Renal cortical epithelial cell (primary cell): ENCODE data around the gene CARMIL1. TPM values are rescaled to one million over a fixed set of nuclear protein-coding genes. Genes with fewer than 3 reads are reported as not detected.

Experiments used
- DNase-seq: peaks from one replicate; pipeline ENCODE4 v3.0.0-alpha.2; 2011; ENCODE audit warnings: low read depth
- total RNA-seq: library from RNA; depleted of rRNA; stranded (reverse); fragments of >200 nt; gene quantifications from 2 replicates; pipeline ENCODE4 v1.2.3, GENCODE V29; 2014

Gene CARMIL1
- total RNA-seq, 1 donor from 2014 or later = 55.7 TPM

DNA sequence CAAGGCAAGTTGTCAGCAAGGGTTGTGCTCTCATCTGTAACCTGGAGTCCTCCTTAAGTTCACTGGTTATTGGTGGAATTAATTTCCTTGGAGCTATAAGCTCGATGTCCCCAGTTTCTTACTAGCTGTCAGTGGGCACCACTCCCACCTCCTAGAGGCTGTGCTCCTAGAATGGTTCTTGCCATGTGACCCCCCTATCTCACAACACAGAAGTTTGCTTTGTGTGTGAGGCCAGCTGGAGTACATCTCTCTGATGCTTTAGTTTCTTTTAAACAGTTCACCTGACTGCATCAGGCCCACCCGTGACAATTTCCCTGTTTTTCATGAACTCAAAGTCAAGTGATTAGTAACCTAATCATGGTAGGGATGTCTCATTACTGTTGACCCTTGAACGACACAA is 193.7 kb downstream of the CARMIL1 start:
- no peak for DNase-seq

DNA sequence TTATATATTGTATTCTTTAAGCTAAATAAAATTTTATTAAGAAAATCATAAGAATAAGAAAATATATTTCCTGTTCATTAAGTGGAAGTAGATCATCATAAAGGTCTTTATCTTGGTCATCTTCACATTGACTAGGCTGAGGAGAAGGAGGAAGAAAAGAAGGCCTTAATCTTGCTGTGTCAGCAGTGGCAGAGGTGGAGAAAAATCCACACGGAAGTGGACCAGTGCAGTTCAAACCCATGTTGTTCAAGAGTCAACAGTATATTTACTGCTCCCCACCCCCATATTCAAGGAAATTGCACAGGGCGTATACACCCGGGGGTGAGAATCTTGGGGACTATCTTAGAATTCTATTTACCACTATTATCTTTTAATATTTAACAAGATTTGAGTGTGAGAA is 194.3 kb downstream of the CARMIL1 start:
- no peak for DNase-seq

DNA sequence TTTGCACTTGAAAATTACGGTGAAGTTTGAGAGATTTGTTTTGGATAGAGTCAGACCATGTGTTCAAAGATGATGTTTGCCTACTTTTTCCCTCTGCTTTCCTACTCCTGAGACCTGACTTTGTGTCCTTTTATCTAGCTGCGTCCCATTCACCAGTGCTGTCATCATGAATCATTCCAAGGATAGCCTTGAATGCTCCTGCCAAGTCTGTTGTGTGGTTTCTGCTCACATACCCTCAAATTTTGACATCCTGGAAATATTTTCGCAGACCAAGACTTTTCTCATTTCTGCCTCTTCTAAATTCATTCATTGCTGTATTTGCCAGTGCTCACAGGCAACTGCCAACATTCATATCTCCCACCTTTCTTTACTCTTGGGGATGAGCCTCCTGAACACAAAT is 197.0 kb downstream of the CARMIL1 start:
- peak; percentile 82 for DNase-seq

DNA sequence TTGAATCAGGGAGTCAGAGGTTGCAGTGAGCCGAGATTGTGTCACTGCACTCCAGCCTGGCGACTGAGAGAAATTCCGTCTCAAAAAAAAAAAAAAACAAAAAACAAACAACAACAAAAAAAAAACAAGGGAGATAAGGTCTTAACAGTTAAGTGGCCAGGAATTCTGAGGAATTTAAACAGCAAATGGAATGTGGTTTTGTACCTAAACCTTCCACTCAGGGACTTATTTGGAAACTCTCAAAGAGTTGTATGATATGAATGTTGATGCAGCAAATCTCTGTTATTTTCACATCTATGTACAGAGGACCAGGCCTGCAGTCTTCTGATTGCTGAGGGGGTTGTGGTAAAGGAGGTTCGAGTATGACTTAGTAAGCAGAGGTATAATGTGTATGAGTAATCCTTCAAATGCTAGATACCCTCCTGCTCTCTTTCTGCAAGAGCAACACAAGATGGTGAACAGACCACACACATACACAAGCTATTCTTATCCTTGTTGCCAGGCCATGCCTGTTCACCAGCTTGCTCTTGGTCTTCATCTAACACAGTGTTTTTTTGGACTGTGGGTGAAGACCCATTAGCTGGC is 197.9 kb downstream of the CARMIL1 start:
- DNase-seq = peak; percentile 83

DNA sequence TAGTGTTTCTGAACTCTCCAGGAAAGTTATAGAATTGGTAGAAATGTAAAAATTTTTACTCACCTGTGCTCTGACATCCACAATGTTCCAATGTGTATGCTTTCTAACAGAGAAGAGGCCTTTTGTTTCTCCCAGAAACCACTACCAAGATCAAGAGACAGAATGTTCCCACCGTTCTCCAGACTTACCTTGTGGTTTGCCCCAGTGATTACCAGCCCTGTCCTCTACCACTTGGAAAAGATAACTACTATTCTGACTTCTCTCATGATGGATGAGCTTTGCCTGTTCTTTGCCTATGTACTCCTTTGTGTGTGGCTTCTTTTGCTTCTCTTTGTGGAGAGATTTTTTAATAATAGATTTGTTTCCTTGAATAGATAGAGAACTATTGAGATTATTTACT is 199.8 kb downstream of the CARMIL1 start:
- peak; percentile 41 for DNase-seq

DNA sequence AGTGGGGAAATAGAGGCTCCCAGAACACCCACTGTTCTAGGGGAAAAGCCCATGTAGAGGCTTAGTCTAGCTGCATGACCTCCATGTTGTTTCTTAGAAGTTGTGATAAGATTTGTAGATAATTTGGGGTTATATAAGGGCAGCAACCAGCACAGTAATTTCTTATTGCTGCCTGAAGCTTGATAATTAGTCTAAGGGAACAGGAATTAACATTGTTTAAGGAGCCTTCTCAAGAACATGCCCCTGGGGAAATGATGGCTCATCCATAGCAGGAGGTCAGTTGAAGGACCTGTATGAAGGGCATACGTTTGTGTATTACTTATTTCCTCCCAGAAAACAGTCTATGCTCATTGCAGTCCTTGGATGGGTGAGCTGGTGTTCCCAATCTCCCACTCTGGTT is 202.1 kb downstream of the CARMIL1 start:
- no peak for DNase-seq

DNA sequence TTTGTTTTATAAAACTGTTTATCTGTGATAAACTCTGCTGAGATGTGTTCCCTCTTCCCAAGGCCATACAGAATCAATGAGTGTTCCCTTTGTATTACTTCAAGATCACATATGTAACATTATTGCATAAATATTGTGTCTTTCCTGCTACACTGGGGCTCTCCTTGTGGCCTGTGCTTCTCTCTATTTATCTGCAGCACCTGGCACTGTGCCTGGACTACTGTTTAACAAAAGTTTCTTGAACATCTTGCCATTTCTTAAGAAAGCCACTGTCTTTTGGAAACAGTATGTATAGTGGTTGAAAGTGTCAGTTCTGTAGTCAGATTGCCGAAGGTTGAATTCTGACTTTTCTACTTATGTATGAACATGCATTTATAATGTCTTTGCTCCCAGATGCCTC is 203.8 kb downstream of the CARMIL1 start:
- DNase-seq = no peak

DNA sequence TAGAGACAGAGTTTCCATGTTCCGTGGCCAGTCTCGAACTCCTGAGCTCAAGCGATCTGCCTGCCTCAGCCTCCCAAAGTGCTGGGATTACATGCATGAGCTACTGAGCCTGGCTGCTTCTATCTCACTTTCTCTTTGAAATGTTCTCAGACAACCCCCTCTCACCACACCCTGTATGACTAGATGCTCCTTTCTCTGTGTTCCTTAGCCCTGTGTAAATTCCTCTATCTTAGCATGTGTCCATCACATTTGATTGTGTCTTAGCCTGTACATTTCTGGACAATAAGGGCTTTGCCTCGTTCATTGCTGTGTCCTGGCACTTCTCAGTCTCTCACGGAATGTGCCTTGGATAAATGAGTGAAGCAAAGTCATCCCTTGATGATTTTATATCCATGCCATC is 204.8 kb downstream of the CARMIL1 start:
- no peak for DNase-seq

DNA sequence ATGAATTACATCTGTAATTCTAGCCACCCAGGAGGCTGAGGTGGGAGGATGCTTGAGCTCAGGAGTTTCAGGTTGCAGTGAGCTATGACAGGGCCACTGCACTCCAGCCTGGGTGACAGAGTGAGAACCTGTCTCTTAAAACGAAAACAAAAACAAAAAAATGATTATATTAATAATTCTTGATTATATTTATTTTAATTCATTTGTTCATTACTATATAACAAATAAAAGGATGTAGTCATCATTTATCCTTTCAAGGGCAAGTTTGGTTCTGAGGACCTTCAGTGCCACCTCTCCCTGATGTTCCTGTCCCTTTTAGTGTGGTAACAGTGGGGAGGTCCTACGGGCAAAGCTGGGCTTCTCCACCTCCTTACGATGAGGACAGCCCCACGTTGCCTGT is 205.7 kb downstream of the CARMIL1 start:
- DNase-seq = no peak

DNA sequence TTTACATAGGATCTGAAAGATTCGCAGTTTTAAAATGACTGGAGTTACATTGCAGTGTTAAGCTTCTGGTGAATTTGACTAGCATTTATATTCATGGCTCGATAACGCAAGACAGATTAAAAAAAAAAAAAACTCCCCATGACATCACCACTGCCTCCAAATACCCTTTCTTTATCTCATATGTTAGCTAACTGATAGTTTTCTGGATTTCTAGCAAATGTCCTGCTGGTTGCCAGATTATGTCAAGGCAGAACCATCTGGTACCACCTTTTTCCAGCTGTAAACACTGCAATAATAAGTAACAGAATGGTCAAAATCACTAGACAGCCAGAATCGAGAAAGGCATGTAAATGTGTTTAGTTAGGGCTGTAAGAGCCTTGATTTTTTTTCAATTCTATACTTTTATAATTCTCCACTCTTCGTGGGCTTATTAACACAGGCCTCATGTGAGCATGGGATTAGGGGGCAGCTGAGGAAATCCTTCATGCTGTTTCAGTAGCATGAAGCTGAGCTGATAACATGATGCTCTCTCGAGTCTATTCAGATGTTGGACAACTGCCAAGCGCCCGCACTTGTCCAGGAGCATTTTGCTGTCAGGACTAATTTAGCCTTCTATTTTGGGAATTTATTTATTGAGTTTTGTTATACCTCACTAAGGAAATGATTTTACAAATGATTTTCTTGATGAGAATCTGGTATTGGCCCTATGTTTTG is 206.8 kb downstream of the CARMIL1 start:
- no peak for DNase-seq

DNA sequence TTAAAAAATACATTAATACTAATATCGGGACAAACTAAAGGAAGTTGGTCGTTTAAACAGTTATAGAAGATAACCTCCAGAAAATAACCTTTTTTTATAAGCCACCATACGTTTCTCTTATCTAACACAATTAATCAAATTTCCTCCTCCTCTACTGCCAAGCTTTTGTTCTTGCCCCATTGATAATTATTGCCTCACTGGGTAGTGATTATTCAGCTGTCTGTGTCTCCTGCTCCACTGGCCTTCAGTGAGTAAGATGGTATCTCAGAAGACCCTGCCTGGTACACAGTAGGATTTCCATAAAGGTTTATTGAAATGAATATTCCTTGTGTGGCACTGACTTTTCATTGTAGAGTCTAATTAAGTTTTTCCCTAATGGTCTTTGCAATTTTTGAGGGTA is 207.4 kb downstream of the CARMIL1 start:
- no peak for DNase-seq

DNA sequence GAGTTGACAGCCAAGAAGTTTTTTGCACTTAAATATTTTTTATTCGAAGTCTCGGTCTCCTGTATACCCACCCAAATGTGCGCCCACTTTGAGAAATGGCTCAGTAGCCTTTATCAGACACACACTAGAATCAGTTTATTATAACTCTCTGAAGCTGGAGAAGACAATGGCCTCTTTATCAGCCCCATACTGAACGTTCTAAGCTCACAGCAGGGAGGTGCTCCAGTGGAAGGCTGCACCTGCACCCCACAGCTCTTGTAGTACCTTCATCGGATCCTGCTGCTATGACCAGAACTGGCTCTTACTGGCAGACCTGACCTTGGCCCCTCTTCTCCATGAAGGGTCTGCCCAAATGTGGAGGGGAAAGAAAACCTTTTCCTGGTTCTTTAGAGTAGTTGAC is 207.8 kb downstream of the CARMIL1 start:
- DNase-seq = no peak

DNA sequence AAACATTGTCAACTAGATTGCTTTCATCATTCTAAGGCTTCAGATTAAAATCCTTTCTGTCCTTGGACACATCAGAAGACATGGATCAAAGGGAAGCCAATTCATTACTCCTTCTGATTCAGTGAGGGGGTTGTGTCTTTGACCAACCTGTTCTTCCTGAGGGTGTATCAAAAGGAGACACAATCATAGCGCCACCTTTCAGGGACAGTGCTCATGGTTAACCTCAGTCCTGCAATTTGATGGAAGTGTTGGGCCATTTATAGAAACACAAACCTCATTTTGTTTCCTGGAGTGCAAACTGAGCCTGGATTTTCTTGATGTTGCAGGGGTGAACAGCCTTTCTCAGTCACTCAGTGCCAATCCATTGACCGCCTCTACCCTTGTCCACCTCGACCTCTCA is 209.0 kb downstream of the CARMIL1 start:
- no peak for DNase-seq

DNA sequence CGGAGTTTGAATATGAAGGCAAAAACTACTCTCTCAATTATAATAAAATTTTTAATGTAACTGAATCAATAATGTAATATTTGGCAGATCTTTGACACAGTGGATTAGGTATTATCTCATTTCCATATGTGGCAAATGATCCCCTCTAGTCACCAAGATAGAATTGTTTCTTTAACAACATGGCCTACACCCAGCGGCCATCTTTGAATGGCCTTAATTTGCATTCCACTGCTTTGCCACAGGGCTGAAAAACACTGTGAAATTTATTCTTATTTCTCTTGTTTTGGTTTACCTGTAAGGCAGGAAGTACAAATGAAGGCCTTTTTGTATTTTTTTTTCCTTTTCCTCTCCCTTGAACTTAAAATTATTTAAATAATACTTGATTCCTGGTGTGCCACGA is 210.2 kb downstream of the CARMIL1 start:
- no peak for DNase-seq

DNA sequence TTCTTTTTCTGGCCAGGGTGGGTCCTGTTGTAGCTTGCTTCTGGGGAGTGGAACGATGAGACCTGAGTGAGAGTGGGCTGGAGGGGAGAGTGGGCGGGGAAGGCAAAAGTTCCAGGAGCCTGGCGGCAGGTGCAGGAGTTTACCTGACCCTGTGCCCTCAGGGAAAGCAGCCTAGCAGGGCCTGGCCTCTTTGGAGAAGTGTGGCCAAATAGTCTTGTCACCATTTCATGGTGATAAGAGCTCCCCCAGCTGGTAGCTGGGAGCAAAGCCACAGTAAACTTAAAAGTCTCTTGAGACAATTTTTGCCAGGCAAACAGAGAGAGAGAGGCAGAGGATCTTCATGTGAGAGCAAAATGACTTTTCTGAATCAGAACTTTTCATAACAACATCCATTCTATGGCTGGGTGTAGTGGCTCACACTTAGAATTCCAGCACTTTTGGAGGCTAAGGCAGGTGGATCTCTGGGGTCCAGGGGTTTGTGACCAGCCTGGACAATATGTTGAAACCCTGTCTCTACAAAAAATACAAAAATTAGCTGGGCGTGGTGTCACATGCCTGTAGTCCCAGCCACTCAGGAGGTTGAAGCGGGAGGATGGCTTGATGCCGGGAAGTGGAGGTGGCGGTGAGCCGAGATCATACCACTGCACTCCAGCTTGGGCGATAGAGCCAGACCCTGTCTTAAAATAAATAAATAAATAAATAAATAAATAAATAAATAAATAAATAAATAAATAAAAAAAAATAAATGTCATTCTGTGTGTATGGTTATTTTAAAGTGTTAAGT is 211.0 kb downstream of the CARMIL1 start:
- DNase-seq = peak; percentile 81

DNA sequence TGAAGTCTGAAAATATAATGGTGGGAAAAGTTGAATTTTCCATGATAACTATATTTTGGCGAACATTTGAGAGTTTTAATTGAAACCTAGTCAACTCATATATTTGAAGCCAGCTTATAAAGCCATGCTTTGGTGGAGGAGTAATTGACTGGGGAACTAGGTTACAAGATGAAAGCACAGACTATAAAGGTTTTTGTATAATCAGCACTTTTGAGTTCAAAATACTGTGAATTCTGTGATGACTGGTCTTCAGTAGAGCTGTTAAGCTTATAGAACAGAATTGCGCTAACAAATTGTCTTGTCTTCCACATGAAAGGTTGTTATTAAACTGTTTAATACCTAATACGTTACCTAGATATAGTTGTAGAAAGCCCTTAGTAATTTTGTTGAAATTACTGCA is 213.8 kb downstream of the CARMIL1 start:
- no peak for DNase-seq

DNA sequence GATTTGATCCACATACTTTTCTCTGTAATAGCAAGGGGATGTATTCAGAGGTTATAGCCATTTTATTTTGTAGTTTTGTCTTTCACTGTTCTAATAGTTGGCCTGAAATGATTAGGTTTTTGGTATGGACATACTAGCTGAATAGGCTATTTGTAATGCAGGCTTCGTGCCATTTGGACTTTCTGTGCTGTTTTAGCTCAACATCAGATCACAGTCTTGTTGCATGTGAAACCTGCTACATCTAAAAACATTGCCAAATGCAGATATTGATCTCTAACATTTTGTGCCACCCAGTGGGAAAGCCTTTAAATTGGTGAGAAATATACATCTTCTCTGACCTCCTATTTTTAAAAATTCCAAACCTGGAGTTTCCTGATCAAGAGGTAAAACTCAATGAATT is 215.3 kb downstream of the CARMIL1 start:
- DNase-seq = no peak

DNA sequence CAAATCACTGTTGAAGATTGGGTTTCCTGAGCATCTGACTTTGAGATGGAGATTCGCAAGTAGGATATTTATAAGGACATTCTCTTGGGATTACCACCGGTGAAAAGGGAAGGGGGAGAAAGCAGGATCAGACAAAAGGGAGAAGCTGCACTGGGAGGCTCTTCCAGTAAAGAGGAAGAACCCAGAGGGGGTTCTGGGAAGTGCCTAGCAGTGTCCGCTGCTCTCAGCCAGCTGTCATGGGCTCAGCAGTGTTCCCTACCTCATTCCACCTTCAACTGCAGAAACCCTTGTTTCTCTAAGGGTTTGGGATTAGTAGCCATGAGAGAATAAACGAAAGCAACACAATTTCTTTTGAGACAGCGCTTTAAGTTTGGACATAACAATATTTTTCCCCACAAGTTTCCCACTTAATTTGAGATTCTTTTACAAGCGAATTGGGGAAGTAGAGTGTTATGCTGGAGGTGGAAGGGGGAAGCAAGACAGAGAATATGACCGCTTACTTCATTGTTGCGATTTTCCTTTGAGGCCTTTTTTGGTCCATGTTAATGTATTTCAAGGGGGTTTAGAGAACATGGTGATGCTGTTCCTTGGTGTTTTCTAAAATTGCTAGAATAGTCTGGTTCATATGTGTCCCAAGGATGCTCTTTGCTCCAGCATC is 218.3 kb downstream of the CARMIL1 start:
- no peak for DNase-seq

DNA sequence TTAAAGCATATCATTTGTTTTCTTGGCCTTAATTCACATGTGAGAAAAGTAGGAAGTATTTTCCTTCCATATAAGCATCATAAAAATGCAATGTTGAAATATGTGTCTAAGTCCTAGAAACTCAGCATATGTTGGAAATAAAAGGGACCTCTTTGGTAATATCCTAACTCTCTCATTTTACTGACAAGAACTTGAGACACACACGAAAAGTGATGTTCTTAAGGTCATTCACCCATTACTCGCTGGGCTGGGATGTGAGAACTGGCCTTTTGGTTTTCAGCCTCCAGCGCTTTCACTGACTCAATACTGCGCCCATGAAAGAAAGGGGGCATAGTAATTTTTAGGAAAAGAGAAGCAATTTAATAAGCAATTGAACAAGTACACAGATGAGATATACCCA is 219.3 kb downstream of the CARMIL1 start:
- no peak for DNase-seq

DNA sequence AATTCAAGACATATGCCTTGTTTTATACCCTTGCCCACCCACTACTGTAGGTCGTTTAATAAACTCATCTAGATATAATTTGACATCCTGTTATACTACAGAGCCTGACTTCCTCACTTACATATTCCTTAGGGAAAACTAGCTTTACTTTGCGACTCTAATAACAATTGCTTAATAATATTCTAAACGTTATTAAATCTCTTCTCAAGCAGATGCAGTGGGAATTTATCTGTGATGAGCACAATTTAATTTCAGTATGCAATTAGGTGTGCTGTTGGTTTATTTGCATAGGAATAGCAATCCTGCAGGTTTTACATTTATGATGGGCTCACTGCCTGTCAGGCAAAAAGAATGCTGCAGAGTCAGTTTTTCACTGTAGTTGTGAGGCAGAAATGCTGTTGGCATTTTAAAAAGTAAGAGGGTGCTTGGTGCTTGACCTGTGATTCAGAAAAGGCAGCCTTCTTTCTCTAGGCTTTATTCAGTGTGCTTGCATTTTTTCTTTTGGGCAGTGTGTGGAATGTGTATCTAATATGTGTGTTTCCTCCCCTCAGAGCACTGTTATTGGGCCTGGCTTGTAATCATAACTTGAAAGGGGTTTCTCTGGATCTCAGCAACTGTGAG is 220.6 kb downstream of the CARMIL1 start:
- DNase-seq = peak; percentile 69

DNA sequence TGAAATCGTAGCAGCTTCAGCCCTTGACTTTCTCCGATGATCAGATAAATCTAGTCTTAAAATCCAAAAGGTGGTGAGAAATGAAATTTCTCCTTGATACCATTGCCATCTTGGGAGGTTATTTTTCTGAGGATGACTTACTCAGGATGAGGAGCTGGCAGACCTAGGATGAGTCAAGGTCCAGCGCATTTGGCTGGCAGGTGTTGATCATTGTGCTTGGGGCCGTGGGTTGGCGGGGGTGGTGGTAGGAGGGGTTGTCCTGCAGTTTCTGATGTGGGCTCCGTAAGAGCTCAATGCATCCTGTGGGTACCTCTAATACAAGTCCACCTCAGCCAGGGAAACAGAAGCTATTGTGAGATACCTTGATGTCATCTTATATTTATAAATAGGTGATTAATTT is 224.5 kb downstream of the CARMIL1 start:
- no peak for DNase-seq

DNA sequence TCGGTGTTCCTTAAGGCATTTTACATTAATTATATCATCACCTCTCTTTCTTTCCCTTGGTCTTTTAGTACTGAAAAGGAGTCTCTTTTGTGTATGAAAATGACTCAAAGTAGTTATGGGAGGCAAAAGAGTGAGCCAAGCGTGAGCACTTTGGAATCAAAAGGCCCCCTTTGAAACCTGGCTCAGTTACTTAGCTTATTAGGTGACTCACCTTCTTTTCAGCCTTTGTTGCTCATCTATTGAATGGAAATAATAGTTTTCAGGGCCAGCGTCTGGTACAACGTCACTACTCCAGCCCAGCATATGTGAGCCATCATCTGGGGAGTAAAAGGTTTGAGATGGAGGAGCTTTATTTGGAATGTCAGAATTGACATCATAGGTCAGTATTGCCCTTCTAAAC is 225.5 kb downstream of the CARMIL1 start:
- DNase-seq = no peak
